Stimulated activated CD4-positive, alpha-beta T cell treated with anti-CD3 and anti-CD28 coated beads, Interleukin-15, amount 100 ng/mL, for 48 hours (primary cell): ENCODE data around the gene EIF4A2.
"Not testable (repeated sequence)": the region's sequence is repeated elsewhere in the genome, so short reads cannot be mapped to it uniquely, and the experiment has no call there.

Experiments used
- DNase-seq, 2 donors: peaks; one replicate each; pipeline ENCODE4 v3.0.0-alpha.2; 2020; ENCODE audit warnings: low read depth in 2 of 2

Gene EIF4A2

DNA sequence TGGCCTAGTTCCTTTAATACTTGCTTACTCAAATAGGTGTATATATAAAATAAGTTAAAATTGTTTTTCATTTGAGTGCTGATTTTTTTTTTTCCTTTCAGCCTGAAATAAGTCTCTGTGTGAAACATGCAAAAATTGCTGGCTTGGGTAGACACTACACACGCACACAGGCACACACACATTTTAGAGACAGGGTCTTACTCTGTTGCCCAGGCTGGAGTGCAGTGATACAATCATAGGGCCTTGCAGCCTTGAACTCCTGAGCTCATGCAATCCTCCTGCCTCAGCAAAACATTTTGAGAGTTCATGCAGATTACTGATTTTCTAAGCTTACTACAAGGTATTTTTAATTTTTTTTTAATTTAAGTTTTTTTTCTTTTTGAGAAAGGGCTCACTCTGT, 35.6 kb downstream of the EIF4A2 start:
- no peak for DNase-seq

GRCh38 chr3:186821429-186822387, 38.3 kb downstream of the EIF4A2 start:
- DNase-seq, result no peak

- DNase-seq, result not testable (repeated sequence)
These were observed 39.0 kb downstream of the EIF4A2 start for GRCh38 chr3:186822388-186822759.

GRCh38 chr3:186823386-186823785, 40.0 kb downstream of the EIF4A2 start:
- no peak for DNase-seq

GRCh38 chr3:186824430-186825139, 41.2 kb downstream of the EIF4A2 start:
- DNase-seq, result no peak

GRCh38 chr3:186825294-186825821, 42.0 kb downstream of the EIF4A2 start:
- peak; percentile 41 to 49 for DNase-seq

- DNase-seq, result no peak
These were observed 42.6 kb downstream of the EIF4A2 start for GRCh38 chr3:186825872-186826409.

- DNase-seq, result no peak
These were observed 43.1 kb downstream of the EIF4A2 start for GRCh38 chr3:186826410-186826975.

DNA sequence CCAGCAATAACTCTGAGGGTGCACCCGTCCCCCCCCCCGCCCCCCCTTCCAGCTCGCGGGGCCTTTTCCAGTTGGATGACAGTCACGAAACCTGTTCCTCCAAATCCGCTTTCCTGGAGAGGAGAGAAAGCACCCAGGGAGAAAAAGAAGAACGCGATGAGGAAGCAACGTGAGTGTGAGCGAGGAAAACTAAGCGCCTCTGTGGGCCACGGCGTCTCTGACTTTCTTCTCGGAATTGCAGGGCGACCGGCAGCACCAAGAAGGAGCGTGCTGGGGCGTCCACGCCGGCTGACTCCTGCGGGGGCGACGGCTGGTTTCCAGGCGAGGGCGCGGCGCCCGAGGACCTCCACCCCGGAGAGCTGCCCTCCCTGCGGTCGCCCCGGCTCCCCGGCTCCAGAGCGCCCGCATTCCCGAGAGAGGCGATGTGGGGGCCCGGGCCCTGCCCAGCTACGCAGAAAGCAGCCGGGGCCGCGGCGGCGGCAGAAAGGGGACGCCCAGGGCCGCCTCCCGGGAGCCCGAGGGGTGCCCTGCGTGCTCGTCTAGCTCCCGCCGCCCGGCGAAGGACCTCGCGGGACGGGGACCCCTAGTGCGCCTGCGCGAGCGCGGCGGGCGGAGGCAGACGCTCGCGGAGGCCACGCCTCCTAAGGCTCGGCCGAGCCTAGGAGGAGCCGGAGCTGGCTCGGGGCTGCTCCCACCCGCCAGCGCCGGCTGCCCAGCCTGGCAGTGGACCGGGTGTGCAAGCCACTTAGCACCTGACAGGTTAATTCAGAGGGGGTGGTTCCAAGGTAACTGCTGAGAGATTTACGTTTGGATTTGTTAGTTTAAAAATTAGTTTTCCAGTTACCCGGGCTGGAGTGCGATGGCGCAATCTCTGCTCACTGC, 43.8 kb downstream of the EIF4A2 start:
- peak; percentile 69 to 80 for DNase-seq

- no peak for DNase-seq
These were observed 45.0 kb downstream of the EIF4A2 start for GRCh38 chr3:186828340-186828739.

DNA sequence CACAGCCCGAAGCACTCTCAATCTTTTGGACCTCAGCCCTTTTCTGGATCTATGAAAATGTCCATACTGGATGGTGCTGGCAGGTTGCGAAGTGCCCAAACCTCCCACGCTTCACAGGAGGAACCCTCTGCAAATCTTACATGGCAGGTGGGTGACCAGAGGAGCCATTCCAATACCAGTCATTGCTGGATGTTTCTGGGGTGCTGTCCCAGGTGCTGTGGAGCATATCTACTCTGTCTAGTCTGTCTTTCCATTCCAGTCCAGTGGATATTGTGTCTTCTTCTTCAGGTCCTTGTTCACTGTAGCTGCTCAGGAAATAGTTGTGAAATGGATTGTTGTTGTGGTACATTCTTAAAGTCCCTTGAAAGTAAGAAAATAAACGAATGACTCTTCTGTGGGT, 48.4 kb downstream of the EIF4A2 start:
- DNase-seq, result no peak

DNA sequence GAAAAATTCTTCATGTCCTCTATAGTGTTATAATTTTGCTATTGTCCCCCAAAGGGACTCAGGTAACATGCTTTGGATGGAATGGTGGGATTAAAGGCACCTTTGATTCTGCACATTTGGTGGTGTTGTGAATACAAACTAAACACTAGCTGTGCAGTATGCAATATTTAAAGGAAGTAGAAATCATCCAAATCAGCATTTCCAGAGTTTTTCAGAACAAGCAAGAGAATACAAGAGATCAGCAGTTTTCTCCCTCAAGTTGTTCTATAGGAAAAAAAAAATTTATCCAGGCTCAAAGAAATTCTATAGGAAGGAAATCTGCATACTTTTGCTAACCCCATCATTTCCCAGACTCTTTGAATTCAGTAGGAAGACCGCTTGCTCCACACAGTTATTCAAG, 48.9 kb downstream of the EIF4A2 start:
- DNase-seq, result no peak
